CD4-positive, alpha-beta T cell treated with Interleukin-4 for 4 hours (primary cell): ENCODE measurements around the gene KIAA0586.
"Not testable (repeated sequence)": the region's sequence is repeated elsewhere in the genome, so short reads cannot be mapped to it uniquely, and the experiment has no call there.

Experiments used
- DNase-seq: peaks from one replicate; pipeline ENCODE4 v3.0.0-alpha.2; 2020

The KIAA0586 gene

DNA sequence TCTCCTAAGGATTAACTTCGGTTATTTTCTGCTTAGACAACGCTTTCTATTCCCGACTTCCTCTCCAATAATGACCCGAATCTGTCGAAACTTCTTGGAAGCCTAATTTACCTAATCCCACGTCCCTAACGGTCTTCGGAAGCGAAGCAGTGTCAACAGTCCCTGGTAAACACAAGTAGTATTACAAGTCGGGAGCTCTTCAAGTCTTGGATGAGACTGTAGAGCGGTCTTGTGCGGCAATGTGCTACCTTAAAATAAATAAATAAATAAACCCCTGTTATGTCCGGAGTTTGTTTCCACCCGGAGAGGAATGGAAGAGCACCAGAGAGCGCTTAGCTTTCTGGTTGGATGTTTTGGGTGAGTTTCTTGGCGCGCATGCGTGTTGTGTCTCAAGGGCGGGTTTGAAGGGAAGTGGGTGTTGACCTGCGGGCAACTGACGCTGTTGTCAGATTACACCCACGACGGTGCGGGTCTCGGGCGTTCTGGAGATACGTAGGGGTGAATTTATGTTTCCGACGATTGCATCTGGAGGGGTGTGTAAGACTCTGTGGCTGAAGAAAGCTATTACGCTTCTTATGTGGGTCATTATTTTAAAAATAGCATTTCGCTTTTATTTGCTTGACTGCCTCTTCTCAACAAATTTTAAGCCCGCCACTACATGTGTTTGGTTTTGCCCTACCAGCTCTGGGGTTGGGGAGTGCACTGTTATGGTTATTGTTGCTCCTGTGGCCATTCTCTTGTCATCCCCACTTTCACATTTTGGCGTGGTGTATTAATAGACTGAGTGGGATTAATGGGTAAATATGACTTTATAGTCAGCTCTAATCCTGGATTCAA is at the start of gene KIAA0586, which contains the start of gene TIMM9:
Gene KIAA0586, plus strand, starts transcription at position 439 of the 837 bp plus-strand sequence. CDS start 546 bp downstream, outside the sequence.
Gene TIMM9, minus strand, starts transcription at position 251 of the 837 bp plus-strand sequence. CDS start 15,586 bp downstream, outside the sequence.
- DNase-seq: peak; percentile 99

DNA sequence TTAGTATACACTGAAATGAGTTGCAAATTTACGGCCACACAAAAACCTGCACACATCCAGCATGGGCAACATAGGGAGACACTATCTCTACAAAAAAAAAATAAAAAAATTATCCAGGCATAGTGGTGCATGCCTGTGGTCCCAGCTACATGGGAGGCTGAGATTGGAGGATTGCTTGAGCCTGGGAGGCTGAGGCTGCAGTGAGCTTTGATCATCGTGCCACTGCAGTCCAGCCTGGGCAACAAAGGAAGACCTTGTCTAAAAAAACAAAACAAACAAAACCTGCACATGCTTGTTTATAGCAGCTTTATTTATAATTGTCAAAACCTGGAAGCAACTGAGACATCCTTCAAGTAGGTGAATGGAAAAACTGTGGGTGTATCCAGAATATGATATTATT is 36.7 kb upstream of the KIAA0586 start:
- DNase-seq: no peak

DNA sequence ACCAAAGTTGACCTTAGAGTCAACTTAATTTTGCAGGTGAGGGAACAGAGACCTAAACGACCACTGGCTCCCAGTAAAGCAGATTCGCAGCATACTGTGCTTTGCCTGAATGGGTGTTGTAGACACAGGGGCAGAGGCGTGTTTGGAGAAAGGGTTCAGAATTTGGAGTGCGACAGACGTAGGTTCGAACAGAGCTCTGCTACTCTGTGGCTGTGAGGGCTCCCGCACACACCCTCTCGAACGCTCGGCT is 32.0 kb upstream of the KIAA0586 start:
- DNase-seq: no peak

DNA sequence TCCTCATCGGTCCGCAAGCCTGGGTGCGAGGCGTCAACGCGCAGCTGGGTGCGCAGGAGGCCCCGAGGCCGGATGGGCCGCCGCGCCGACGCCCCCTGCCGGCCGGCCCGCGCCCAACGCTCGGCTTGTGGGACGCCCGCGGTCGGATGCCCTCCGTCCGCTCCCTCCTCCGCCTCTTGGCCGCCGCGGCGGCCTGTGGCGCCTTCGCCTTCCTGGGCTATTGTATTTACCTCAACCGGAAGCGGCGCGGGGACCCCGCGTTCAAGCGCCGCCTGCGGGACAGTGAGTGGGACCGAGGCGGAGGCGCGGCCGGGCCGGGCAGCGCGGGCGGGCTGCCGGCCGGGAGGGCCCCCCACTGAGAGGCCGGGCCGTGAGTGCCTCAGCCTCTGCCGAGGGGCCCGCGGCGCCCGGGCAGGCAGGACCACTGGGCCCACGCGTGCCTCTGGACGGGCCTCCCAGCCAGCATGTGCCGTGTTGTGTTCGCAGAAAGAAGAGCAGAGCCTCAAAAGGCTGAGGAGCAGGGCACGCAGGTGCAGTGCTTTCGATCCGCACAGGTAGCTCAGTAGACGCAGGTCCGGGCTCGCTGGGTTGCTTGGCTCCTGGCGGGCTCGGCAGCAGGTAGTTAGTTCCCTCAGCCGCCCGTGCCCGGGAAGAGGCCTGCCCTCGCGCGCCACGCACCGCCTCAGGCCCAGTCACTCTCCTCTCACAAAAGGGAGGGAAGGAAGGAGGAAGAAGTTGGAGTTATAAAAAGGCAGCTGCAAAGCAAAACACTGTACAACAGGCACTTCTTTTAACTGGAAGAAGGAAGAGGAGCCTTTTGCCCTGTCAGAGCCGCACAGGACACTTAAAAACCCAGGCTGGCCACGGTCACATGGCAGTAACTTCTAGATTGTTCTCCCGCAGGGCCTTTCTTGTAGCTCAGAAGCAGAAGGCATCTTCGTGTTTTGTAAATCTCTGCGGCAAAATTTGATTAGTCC is 31.4 kb upstream of the KIAA0586 start, which contains the start of gene TOMM20L:
Gene TOMM20L, plus strand, starts transcription at position 119 of the 977 bp plus-strand sequence. Its CDS starts 28 bp downstream, at position 147.
- peak; percentile 72 for DNase-seq

GRCh38 chr14:58397156-58397555 is 30.4 kb upstream of the KIAA0586 start:
- DNase-seq: no peak

- no peak for DNase-seq
Observed at GRCh38 chr14:58398495-58398894, 29.0 kb upstream of the KIAA0586 start.

DNA sequence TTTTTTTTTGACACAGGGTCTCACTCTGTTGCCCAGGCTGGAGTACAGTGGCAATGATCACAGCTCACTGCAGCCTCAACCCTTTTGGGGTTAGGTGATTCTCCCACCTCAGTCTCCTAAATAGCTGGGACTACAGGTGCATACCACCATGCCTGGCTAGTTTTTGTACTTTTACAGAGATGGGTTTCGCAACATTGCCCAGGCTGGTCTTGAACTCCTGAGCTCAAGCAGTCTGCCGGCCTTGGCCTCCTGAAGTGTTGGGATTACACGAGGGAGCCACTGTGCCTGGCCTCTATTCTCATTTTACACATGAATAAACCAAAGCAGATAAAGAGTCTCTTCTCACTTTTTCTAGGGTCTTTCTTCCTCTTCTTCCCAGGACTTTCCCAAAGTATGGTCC is 28.6 kb upstream of the KIAA0586 start:
- no peak for DNase-seq

DNA sequence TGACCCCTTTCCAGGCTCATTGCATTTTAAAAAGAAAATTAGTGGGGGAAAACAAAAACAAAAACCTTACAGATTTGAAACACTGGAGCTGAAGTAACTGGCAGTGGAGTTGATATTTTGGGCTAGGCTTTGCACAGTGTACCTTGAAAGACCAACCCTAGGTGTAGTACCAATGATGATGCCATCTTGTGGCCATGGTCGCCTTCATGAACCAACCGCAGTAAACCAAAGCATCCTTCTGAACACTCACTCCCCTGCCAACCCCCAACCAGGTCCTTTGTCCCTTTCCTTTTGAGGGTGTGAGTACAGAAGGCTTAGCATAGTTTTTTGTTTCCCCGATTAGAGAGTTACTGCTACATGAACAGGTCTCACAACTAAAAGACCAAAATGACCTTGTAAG is 25.9 kb upstream of the KIAA0586 start:
- DNase-seq: peak; percentile 3

DNA sequence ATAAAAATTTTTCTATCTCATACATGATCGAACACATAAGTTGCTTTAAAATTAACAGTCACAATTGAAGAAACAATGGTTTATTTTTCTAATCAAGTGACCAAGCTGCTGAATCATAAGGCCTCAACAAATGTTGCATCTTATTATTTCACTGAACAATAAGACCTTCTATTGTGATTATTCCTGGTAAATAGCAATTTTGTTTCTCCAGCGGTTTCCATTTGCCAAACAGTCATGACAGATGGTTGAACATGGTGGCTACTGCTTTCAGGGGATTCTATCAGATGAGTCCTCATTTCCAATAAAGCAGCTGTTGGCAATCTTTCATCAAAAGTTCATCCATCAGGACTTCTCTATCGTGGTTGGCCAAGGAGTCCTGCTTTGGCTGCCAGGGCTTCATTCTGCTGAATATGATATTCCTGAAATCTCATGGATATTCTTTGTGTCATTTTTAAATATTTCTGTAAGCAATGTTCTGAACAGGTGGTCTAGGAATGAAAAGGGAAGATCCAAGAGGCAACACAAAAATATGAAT is 18.8 kb upstream of the KIAA0586 start:
- no peak for DNase-seq

- no peak for DNase-seq
Observed at GRCh38 chr14:58414845-58415244, 12.7 kb upstream of the KIAA0586 start.

DNA sequence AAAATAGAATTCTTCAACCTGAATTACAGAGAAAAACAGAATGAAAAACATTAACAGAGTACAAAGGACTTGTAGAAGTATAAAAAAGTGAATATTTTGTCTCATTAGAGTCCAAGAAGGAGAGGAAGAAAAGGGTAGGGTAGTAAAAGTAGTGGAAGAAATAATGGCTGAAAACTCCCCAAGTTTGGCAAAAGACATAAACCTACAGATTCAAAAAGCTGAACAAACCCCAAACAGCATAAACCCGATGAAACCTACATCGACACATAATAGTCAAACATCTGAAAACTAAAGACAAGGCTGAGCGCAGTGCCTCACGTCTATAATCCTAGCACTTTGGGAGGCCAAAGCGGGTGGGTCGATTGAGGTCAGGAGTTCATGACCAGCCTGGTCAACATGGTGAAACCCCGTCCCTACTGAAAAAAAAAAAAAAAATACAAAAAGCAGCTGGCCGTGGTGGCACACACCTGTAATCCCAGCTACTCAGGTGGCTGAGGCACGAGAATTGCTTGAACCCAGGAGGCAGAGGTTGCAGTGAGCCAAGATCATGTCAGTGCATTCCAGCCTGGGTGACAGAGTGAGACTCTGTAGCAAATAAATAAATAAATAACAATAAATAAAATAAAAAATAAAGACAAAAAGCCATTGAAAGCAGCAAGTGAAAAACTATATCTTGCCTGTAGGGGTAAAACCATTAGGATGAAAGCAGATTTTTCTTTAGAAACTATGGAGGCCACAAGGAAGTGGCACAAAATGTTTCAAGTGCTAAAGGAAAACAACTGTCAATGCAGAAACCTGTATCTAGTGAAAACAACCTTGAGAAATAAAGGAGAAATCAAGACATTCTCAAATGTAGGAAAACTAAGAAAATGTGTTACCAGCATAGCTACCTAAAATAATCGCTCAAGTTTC is 11.6 kb upstream of the KIAA0586 start:
- DNase-seq: no peak

DNA sequence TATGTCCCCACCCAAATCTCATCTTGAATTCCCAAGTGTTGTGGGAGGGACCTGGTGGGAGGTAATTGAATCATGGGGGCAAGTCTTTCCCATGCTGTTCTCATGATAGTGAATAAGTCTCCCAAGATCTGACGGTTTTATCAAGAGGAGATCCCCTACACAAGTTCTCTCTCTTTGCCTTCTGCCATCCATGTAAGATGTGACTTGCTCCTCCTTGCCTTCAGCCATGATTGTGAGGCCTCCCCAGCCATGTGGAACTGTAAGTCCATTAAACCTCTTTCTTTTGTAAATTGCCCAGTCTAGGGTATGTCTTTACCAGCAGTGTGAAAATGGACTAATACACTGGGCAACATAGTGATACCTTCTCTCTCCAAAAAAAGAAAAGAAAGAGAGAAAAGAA is 10.6 kb upstream of the KIAA0586 start:
- not testable (repeated sequence) for DNase-seq

- DNase-seq: no peak
Observed at GRCh38 chr14:58426670-58427280, 744 bp upstream of the KIAA0586 start.

DNA sequence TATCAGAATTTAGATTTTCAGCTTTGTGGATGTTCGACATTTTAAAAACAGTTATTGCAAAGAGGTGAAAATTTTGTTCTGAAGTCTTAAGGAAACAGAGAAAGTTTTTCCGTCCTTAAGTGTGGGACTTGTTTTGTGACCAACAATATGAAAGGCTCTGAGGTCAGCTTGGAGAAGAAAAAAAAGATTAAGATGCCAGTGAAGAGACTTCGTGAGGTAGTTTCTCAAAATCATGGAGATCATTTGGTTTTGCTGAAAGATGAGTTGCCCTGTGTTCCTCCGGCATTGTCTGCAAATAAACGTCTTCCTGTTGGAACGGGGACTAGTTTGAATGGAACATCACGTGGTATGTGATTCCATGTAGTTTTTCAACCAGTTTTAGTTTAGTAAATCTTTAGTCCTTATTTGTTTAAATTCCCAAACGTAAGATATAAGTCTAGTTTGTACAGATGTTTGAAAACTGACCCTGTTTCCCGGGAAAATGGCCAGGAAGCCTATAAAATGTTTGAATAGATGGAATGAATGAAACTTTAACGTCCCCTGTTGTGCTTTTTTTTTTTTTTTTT is 682 bp downstream of the KIAA0586 start:
- DNase-seq: peak; percentile 28

- DNase-seq: peak; percentile 8
Observed at GRCh38 chr14:58430156-58430555, 2.6 kb downstream of the KIAA0586 start.

- no peak for DNase-seq
Observed at GRCh38 chr14:58439476-58439875, 12.0 kb downstream of the KIAA0586 start.

GRCh38 chr14:58444627-58445026 is 17.1 kb downstream of the KIAA0586 start:
- DNase-seq: no peak

GRCh38 chr14:58455593-58456265 is 28.2 kb downstream of the KIAA0586 start:
- DNase-seq: no peak

DNA sequence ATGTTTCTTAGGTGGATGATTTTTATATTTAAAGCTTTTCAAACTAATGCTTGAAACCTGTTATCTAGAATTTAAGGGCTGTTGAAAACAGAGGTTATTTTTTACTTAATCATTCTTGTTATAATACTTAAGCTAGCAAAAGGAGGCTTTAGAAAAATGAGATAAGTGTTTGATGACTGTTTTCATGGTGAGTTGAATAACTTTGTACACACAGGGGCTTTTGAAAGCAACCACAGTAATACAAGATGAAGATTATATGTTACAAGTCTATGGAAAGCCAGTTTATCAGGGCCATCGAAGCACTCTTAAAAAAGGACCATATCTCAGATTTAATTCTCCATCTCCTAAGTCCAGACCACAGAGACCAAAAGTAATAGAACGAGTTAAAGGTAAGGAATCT is 33.3 kb downstream of the KIAA0586 start:
- no peak for DNase-seq

- no peak for DNase-seq
Observed at GRCh38 chr14:58463147-58463546, 35.6 kb downstream of the KIAA0586 start.

GRCh38 chr14:58464652-58465051 is 37.1 kb downstream of the KIAA0586 start:
- no peak for DNase-seq
